H9 (cell line): ENCODE results near the gene ZMYND8. TPM values are rescaled to one million over a fixed set of nuclear protein-coding genes. Genes with fewer than 3 reads are reported as not detected.
A peak's percentile ranks its signal among the peaks of the same experiment; 100 is the strongest.

Source experiments
- DNase-seq: peaks from one replicate; pipeline ENCODE4 v3.0.0-alpha.2; 2017
- H2AFZ ChIP-seq: one replicate; pipeline ENCODE4 v1.6.1; 2013; ENCODE audit warnings: mild to moderate bottlenecking, low read length, control low read depth, moderate library complexity
- H2AK5ac ChIP-seq: 2 replicates; pipeline ENCODE4 v1.6.1; 2013; ENCODE audit warnings: low read length, control low read depth, mixed read lengths; ENCODE audit not compliant: insufficient read length
- H2BK120ac ChIP-seq: one replicate; pipeline ENCODE4 v1.6.1; 2013; ENCODE audit warnings: low read depth, mild to moderate bottlenecking, low read length, control low read depth, inconsistent platforms; ENCODE audit not compliant: poor library complexity, severe bottlenecking
- H2BK12ac ChIP-seq: 2 replicates; pipeline ENCODE4 v1.6.1; 2013; ENCODE audit warnings: low read length, control low read depth, mixed read lengths, low read depth; ENCODE audit not compliant: insufficient read length
- H2BK15ac ChIP-seq: 2 replicates; pipeline ENCODE4 v1.6.1; 2013; ENCODE audit warnings: low read depth, low read length, control low read depth
- H2BK20ac ChIP-seq: one replicate; pipeline ENCODE4 v1.6.1; 2013; ENCODE audit warnings: low read depth, mild to moderate bottlenecking, low read length, control low read depth, inconsistent platforms; ENCODE audit not compliant: poor library complexity, severe bottlenecking
- H2BK5ac ChIP-seq: 2 replicates; pipeline ENCODE4 v1.6.1; 2013; ENCODE audit warnings: low read length, control low read depth, mixed read lengths; ENCODE audit not compliant: insufficient read length
- H3K14ac ChIP-seq: 2 replicates; pipeline ENCODE4 v1.6.1; 2013; ENCODE audit warnings: low read length, control low read depth; ENCODE audit not compliant: insufficient read depth
- H3K18ac ChIP-seq: 2 replicates; pipeline ENCODE4 v1.6.1; 2013; ENCODE audit warnings: low read depth, mild to moderate bottlenecking, mixed read lengths, low read length, control low read depth; ENCODE audit not compliant: insufficient read length
- H3K23ac ChIP-seq: 2 replicates; pipeline ENCODE4 v1.6.1; 2013; ENCODE audit warnings: low read length, control low read depth, mixed read lengths, low read depth; ENCODE audit not compliant: insufficient read length
- H3K23me2 ChIP-seq: 2 replicates; pipeline ENCODE4 v1.6.1; 2013; ENCODE audit warnings: low read depth, mild to moderate bottlenecking, mixed read lengths, low read length, control low read depth; ENCODE audit not compliant: insufficient read length, poor library complexity, severe bottlenecking
- H3K27ac ChIP-seq: 2 replicates; pipeline ENCODE4 v1.5.1; 2013; ENCODE audit warnings: low read length, control low read depth, mixed read lengths, low read depth; ENCODE audit not compliant: insufficient read length
- H3K27me3 ChIP-seq: 2 replicates; pipeline ENCODE4 v1.6.1; 2013; ENCODE audit warnings: low read length, control low read depth, inconsistent platforms; ENCODE audit not compliant: insufficient read depth
- H3K4ac ChIP-seq: 2 replicates; pipeline ENCODE4 v1.6.1; 2013; ENCODE audit warnings: low read depth, mild to moderate bottlenecking, control low read depth, inconsistent platforms, low read length, moderate library complexity
- H3K4me1 ChIP-seq: 2 replicates; pipeline ENCODE4 v1.6.1; 2013; ENCODE audit warnings: low read length, control low read depth, inconsistent platforms; ENCODE audit not compliant: insufficient read depth
- H3K4me2 ChIP-seq: 2 replicates; pipeline ENCODE4 v1.6.1; 2013; ENCODE audit warnings: low read length, control low read depth, mixed read lengths; ENCODE audit not compliant: insufficient read length, insufficient read depth
- H3K56ac ChIP-seq: 2 replicates; pipeline ENCODE4 v1.6.1; 2013; ENCODE audit warnings: low read depth, mild to moderate bottlenecking, mixed read lengths, low read length, control low read depth; ENCODE audit not compliant: insufficient read length
- H3K79me1 ChIP-seq: 2 replicates; pipeline ENCODE4 v1.6.1; 2013; ENCODE audit warnings: low read depth, mild to moderate bottlenecking, moderate library complexity, low read length, control low read depth, inconsistent platforms; ENCODE audit not compliant: insufficient read depth, poor library complexity, severe bottlenecking
- H3K79me2 ChIP-seq: 2 replicates; pipeline ENCODE4 v1.6.1; 2013; ENCODE audit warnings: low read length, control low read depth, inconsistent platforms; ENCODE audit not compliant: insufficient read depth
- H3K9ac ChIP-seq: 2 replicates; pipeline ENCODE4 v1.6.1; 2013; ENCODE audit warnings: low read length, control low read depth, mixed read lengths; ENCODE audit not compliant: insufficient read length; ENCODE audit errors: extremely low read depth
- H3K9me3 ChIP-seq: one replicate; pipeline ENCODE4 v1.6.1; 2013; ENCODE audit warnings: low read depth, low read length, inconsistent platforms; ENCODE audit not compliant: control insufficient read depth
- H3T11ph ChIP-seq: one replicate; pipeline ENCODE4 v1.6.1; 2013; ENCODE audit warnings: mild to moderate bottlenecking, low read length, control low read depth, inconsistent platforms
- H4K20me1 ChIP-seq: one replicate; pipeline ENCODE4 v1.6.1; 2013; ENCODE audit not compliant: control insufficient read depth, insufficient read length, insufficient read depth
- H4K5ac ChIP-seq: 2 replicates; pipeline ENCODE4 v1.6.1; 2013; ENCODE audit warnings: low read depth, mild to moderate bottlenecking, mixed read lengths, low read length, control low read depth; ENCODE audit not compliant: insufficient read length
- H4K8ac ChIP-seq: replicated peaks from 2 replicates; pipeline ENCODE4 v1.6.1; 2013; ENCODE audit warnings: low read length, control low read depth, mixed read lengths, low read depth; ENCODE audit not compliant: insufficient read length
- H4K91ac ChIP-seq: 2 replicates; pipeline ENCODE4 v1.6.1; 2013; ENCODE audit warnings: low read depth, mild to moderate bottlenecking, moderate library complexity, mixed read lengths, low read length, control low read depth; ENCODE audit not compliant: insufficient read length
- H3K27ac Mint-ChIP-seq, 3 experiments: 2 replicates in 2 of 3; 3 replicates in 1 of 3; pipeline ENCODE4 v1.8.0; 2020 to 2021; ENCODE audit warnings: mixed read lengths in 3 of 3, mild to moderate bottlenecking in 1 of 3, moderate library complexity in 1 of 3
- H3K27me3 Mint-ChIP-seq: 2 replicates; pipeline ENCODE4 v1.8.0; 2021; ENCODE audit warnings: low read depth, mild to moderate bottlenecking, moderate library complexity, mixed read lengths
- H3K36me3 Mint-ChIP-seq, 3 experiments: 2 replicates in 2 of 3; 3 replicates in 1 of 3; pipeline ENCODE4 v1.8.0; 2020 to 2021; ENCODE audit warnings: low read depth in 3 of 3, mixed read lengths in 3 of 3; ENCODE audit not compliant: insufficient read depth in 1 of 3
- H3K4me1 Mint-ChIP-seq, 2 experiments: 2 replicates each; pipeline ENCODE4 v1.8.0; 2020; ENCODE audit warnings: mixed read lengths in 2 of 2
- H3K4me3 Mint-ChIP-seq, 2 experiments: 2 replicates in 1 of 2; 3 replicates in 1 of 2; pipeline ENCODE4 v1.8.0; 2020 to 2021; ENCODE audit warnings: mild to moderate bottlenecking in 2 of 2, mixed read lengths in 2 of 2, moderate library complexity in 1 of 2
- H3K9me3 Mint-ChIP-seq, 2 experiments: 2 replicates in 1 of 2; 3 replicates in 1 of 2; pipeline ENCODE4 v1.8.0; 2020; ENCODE audit warnings: mild to moderate bottlenecking in 2 of 2, mixed read lengths in 2 of 2, moderate library complexity in 1 of 2
- CTCF ChIP-seq: fragments of 200-600 bp; sonication (generic); conservative IDR thresholded peaks from 3 replicates; pipeline ENCODE4 v1.8.0; 2021; ENCODE audit warnings: antibody characterized with exemption, mild to moderate bottlenecking
- WGBS: extraction: QIAGEN DNeasy Blood & Tissue Kit; methylation state at CpG from one replicate; pipeline ENCODE4 v1.1.7; 2013; ENCODE audit warnings: missing lambda C conversion rate, low lambda C conversion rate, mixed read lengths; ENCODE audit not compliant: insufficient read length; ENCODE audit errors: extremely low coverage; 5-methylcytosine and 5-hydroxymethylcytosine counted together
- total RNA-seq: library from RNA; stranded (reverse); gene quantifications from 2 replicates; pipeline ENCODE4 v1.2.1, GENCODE V29; 2021

ZMYND8 gene
- total RNA-seq, 1 experiment from 2014 or later, result 158 TPM

DNA sequence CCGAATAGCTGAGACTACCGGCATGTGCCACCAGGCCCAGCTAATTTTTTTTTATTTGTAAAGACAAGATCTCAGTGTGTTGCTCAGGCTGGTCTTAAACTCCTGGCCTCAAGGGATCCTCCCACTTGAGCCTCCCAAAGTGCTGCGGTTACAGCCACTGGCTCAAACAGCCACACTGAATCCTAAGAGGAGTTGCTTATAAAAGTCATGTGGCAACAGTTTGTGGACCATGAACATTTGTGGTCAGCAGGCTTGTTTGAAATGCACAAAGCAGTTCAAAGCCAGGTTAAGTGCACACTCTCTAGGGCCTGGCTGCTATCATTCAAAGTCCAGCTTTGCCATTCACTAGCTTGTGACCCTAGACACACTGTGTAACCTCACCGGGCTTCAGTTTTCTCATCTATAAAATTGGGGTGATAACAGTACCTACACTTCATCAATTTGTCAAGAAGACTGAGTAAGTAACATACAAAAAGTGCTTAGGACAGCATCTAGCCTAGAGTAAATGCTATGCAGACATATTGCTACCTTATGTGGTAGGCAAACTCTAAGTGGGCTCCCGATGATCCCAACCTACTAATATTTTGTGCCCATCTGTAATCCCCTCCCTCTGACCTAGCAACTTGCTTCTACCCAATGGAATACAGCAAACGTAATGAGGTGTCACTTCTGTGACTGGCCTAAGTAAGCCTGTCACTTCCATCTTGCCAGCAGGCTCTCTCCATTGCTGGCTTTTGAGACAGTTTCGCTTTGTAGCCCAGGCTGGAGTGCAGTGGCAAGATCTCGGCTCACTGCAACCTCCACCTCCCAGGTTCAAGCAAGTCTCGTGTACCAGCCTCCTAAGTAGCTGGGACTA lies 122.9 kb downstream of the ZMYND8 start:
- H2BK20ac ChIP-seq, result no peak overlapping the region
- no peaks in the 10 kb centered on the region for H3K79me2 ChIP-seq
- no CpG with 5 or more reads among the region's 9 CpGs for WGBS
- DNase-seq, result no peak
- Mint-ChIP-seq H3K36me3 (peaks cover 62 to 93% (median 83%) of the 10 kb centered on the region in 3 experiments), H3K4me3 (no peak overlapping the region; a peak in 1 of 5 replicates), H3K27me3 (no peaks in the 10 kb centered on the region), H3K27ac (peak overlapping the region; percentile 14 to 83 (median 48); a peak in 1 of 7 replicates), H3K4me1 (peaks cover 9 to 28% of the 10 kb centered on the region in 2 experiments), H3K9me3 (no peaks in the 10 kb centered on the region)
- no peaks in the 10 kb centered on the region for H3K9me3 ChIP-seq
- no peak overlapping the region for H2BK12ac ChIP-seq
- H4K5ac ChIP-seq, result no peak overlapping the region
- no peak overlapping the region for H2BK120ac ChIP-seq
- no peak overlapping the region for H3K23ac ChIP-seq
- no peak overlapping the region for H2BK15ac ChIP-seq
- no peak overlapping the region for H2AFZ ChIP-seq
- H4K8ac ChIP-seq, result no peak overlapping the region
- no peak overlapping the region for H2BK5ac ChIP-seq
- no peaks in the 10 kb centered on the region for H4K20me1 ChIP-seq
- no peak overlapping the region for H3K27ac ChIP-seq
- H3T11ph ChIP-seq, result no peak overlapping the region
- no peaks in the 10 kb centered on the region for H3K4me1 ChIP-seq
- TF ChIP-seq CTCF, result no peak
- H3K9ac ChIP-seq, result no peak overlapping the region
- no peak overlapping the region for H3K4me2 ChIP-seq
- no peaks in the 10 kb centered on the region for H3K79me1 ChIP-seq
- no peak overlapping the region for H3K18ac ChIP-seq
- no peak overlapping the region for H3K14ac ChIP-seq
- no peak overlapping the region for H3K56ac ChIP-seq
- H3K4ac ChIP-seq, result no peak overlapping the region
- no peak overlapping the region for H4K91ac ChIP-seq
- H3K27me3 ChIP-seq, result no peaks in the 10 kb centered on the region
- H2AK5ac ChIP-seq, result no peak overlapping the region
- H3K23me2 ChIP-seq, result no peaks in the 10 kb centered on the region
